GM21619 (cell line): ENCODE measurements around the gene CCDC157.
"Not testable (repeated sequence)": the region's sequence is repeated elsewhere in the genome, so short reads cannot be mapped to it uniquely, and the experiment has no call there.

Source experiments
- ATAC-seq: cut with Tn5 transposase; IDR thresholded peaks from one replicate; pipeline ENCODE4 v1.9.1; 2021; ENCODE audit not compliant: unreplicated experiment

Gene CCDC157

DNA sequence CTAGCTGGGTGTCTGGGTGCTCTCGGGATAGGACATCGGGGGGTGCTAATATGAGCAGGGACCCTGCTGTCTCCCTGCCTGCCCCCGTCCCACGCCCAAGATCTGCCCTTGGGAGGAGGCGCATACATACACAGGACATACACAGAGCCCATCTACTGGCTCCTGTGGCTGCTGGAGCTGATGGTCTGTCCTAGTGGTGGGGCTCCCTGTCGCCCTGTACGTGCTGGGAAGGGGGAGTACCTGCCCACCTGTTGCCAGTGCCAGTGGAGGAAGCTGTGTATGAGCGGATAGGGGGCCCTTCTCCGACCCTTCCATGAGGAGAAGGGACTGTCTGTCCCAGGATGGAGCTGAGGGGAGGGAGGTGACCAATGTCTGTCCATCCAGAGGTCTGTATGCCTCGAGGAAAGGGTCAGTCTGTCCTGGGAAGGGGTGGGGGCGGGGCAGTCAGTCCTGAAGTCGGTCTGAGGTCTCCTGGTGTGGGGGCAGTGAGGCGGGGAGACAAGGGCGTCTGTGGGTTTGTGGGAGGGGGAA is 31.0 kb upstream of the CCDC157 start:
- no peak for ATAC-seq

DNA sequence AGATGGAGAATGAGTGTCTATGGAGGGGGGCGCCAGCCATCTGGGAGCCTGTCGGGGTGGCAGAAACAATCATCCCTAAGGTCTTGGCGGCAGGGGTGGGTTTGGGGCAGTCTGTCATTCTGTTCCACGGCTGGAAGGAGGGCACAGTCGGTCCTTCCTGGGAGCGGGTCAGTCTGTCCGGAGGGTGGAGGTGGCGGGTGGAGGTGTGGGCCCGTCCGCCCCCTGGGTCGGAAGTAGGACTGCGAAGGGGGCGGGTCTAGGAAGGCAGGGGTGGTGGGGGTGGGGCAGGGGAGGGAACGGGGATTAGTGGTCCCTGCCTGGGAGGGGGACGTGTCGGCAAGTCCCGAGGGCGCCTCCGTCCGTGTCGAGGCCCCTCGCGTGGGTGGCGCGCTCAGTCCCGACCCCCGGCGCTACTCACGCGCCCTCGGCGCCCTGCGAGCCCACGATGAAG is 30.5 kb upstream of the CCDC157 start:
- ATAC-seq, result no peak

DNA sequence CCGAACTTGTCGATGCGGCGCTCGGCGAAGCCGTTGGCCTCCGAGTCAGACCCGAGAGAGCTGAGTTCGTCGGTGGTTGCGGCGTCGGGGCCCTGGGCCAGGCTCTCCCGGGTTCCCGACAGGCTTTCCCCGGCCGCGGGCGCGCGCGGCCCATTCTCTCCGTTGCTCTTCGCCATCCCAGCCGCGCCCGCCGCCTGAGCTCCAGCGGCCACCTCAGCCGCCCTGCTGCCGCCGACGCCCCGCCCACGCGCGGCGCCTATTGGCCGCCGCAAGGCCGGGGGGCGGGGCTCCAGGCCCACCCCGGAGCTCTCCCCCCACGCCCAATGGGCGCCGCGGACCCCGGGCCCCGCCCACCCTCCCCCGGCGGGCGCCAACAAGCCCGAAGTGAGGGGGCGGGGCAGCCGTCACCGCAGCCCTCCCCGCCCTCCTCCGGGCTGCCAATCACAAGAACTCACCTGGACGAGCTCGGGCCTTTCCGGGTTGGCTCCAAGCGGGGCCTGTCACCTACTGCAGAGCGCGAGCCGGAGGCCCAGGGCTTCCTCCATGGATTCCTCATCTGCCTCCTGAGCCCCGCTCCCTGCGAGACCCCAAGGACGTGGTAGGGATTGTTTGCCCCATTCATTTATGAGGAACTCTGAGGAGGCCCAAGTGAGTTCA is 30.0 kb upstream of the CCDC157 start, which contains the start of gene TBC1D10A:
TBC1D10A (minus strand) TSS at position 236 of the 657 bp plus-strand sequence; CDS start at position 176, 60 bp downstream.
- ATAC-seq, result peak; percentile 90

DNA sequence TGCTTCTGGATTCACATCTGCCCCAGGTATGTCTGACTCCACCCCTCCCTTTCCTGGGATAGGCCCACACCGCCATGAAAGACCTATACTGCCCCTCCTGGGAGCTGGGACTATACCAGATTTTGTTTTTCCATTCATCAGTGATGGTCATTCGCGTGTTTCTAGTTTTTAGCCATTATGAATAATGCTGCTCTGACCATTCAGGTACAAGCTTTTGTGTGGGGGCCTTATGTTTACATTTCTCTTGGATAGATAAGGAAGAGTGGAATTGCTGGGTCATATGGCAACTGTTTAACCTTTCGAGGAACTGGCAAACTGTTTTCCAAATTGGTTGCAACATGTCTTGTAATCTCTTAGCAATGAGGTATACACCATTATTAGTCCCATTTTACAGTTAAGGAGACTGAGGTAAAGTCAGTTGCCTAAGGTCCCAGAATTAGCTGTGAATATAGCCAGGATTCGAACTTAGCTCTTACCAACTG is 28.9 kb upstream of the CCDC157 start:
- ATAC-seq, result no peak

DNA sequence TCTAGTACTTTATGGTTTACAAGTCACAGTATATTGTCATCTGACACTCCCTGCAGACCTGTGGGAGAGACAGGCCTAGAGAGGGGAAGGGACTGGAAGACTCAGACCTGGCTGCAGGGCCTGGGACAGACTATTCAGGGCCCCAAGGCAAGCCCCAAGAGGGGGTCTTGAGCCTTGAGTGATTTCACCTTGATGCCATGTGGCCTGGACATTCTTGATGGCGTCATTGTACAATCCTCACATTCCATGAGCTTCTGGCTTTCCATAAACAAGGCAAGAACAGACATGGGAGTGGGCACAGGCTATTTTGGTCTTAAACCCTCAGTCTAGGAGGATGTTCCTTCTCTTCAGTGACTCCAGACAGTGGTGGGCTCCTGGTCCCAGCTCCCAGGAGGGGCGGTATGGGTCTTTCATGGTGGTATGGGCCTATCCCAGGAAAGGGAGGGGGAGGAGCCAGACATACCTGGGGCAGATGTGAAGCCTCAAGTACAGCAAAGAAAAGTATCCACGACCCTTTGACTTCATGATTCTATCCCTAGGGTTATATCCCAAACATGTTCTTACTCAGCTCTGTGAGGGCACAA is 28.2 kb upstream of the CCDC157 start:
- ATAC-seq, result no peak

DNA sequence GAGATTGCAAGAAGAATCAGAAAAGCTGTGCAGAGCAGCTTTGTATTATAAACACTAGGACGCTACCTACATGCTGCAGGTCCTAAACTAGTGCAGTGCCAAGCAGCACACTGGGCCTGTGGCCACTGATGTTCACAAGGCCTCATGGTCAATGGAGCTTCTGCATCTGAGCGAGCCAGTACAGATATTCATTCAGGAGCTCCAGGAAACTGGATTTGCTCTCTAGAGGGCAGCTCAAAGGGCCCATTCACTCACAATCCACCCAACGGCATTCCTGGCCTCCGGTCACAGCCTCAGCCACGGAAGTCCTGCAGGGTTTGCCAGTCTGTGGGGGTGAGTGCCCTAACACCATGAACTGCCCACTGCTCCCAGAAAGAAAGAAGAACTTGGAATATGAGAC is 24.3 kb upstream of the CCDC157 start:
- ATAC-seq, result no peak

DNA sequence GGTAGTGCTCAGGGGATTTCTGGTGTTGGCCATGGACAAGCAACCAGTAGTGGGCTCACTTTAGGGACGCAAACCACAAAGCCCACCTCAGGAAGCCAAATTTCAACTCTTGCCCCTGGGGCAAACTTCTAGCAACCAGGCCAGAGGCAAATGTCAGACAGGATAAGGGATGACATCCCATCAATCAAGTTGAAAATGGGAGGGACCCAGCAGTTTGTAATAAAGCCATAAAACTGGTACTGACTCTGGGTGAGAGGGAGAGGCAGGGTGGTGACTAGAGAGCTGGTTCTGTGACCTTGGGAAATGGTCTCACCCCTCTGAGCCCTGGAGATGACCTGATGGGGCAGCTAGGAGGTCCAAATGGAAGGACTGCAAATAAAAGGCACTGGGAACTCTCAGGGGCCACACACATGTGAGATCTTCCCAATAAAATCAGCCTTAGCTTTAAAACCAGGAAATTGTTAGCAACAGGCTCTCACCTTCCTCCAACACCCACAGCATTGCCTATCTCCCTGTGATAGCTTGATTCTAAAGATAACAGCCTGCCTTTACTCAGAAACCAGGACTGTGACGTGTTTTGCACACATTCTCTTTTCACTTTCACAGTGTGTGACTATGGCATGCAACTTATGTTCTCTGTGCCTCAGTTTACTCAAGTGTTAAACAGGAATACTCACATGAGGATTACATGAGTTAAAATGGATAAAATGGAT is 23.7 kb upstream of the CCDC157 start:
- no peak for ATAC-seq

DNA sequence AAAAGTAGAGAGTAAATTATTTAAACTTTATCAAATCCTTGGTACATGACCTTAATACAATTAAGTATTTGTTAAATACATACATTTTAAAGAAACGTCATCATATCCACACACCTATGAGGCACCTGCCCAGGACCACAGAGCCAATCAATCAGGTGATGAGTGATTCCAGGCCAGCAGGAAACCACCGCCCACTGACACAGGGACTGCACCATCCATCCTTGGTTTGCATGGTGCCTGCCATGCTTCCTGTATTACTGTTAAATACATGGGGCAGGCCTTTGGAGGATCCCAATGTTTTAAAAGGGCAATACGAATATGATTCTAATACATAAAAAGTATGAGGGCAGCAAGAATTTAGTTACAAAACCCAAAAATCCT is 23.1 kb upstream of the CCDC157 start:
- no peak for ATAC-seq

DNA sequence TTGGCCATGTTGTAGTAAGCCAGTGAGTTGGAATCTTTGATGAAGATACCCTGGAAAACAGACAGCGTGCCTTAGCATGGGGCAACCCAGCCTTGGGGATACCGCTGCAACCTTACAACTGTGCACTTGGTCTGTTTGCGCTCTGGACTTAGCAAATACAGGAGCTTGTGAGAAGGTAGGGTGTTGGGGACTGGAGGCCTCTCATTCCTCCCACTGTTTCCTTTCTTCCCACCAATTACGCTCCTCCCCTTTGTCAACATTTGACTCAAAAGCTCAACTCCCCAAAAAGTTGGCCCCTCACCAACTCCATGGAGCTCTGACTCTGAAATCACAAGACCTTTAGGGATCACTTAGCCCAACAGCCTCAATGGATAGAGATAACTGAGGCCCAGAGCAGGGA is 22.2 kb upstream of the CCDC157 start:
- no peak for ATAC-seq

DNA sequence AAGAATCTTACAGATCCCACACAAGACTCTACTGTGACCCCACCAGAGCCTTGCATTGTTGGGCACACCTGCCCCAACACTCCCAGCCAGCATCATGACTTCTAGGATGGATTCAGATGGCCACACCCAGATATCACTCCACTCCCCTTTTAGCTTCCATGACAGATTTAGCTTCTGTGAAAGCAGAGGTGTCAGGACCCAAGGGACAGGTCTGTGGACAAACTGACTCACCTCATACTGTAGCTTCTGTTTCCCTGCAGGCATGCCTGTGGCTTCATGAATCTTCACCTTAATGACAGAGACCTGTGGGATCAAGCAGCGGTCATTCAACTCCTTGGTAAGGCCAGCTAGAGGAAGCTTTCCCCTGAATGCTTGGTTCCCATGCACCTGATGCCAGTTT is 21.6 kb upstream of the CCDC157 start:
- ATAC-seq, result no peak

DNA sequence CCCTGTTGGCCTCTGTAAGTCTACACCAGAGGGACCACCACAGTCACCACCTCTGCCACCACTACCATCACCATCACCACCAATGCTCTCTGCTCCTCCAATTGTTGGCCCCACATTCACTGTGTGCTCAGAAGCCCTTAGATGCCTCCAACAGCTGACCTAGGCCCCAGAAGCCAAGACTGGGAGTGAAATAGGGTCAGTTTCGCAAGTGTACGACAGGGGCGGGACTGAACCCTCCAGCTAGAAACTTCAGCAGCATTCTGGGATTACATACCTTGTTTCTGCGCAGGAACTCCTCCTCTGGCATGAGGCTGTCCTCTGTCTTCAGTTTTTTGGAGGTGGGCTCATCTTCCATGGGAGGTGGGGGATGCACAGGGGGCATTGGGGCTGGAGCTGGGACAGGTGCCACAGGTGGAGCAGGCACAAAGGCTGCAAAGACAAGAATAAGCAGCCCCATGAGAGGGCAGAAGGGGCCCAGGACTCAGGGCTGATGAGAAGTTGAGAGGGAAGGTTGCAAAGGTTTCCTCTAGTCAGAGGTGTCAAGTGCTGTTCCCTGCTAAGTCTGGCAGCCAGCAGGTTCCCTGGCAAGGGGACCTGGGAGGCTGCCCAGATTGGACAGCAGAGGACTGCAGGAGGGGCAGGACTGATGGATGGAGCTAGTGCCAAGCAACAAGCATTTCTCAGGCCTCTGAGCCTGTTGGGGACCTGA is 19.9 kb upstream of the CCDC157 start:
- no peak for ATAC-seq

DNA sequence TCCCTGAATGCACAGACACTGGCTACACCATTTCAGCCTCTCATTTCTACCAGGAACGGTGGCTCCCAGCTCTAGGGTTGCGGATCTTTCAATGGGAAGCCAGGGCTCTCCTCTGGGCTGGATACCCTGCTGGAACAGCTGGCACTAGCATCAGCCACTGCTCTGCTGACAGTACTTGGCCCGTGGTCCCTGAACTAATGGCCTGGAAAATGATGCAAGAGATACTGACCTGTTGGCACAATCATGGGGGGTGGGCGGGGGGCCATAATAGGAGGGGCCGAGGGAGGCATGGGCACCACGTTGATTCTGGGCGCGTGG is 19.4 kb upstream of the CCDC157 start:
- no peak for ATAC-seq

DNA sequence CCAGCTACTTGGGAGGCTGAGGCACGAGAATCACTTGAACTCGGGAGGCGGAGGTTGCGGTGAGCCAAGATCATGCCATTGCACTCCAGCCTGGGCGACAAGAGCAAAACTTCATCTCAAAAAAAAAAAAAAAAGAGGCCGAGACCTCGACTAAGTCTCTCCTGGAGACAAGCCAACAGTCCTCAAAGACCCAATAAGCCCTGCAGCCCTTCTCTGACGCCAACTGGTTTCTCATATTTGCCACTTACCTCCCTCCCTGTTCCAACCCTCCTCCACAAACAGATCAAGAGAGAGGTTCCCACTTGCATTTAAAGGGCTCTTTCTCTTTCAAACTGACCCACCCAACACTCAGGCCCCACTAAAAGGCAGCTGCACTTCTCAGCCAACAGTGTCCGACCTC is 18.5 kb upstream of the CCDC157 start:
- ATAC-seq, result not testable (repeated sequence)

DNA sequence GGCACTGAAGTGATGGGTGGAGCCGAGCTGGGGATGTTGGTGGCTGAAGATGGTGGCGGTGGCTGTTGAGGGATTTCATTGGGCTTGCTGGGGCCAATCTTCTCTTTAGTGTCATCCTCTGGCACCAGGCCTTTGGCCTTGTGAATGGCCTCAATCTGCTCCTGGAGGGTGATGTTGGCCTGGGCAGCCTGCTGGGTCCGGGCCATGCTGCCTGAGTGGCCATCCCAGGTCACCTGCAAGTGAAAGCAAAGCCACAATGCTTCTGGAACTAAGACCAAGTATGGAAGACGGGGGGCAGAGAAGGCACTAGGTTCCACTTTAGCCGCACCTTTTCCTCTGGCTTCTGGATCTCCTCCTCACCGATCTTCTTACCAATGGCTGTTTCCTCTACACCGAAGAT is 18.0 kb upstream of the CCDC157 start:
- ATAC-seq, result no peak

DNA sequence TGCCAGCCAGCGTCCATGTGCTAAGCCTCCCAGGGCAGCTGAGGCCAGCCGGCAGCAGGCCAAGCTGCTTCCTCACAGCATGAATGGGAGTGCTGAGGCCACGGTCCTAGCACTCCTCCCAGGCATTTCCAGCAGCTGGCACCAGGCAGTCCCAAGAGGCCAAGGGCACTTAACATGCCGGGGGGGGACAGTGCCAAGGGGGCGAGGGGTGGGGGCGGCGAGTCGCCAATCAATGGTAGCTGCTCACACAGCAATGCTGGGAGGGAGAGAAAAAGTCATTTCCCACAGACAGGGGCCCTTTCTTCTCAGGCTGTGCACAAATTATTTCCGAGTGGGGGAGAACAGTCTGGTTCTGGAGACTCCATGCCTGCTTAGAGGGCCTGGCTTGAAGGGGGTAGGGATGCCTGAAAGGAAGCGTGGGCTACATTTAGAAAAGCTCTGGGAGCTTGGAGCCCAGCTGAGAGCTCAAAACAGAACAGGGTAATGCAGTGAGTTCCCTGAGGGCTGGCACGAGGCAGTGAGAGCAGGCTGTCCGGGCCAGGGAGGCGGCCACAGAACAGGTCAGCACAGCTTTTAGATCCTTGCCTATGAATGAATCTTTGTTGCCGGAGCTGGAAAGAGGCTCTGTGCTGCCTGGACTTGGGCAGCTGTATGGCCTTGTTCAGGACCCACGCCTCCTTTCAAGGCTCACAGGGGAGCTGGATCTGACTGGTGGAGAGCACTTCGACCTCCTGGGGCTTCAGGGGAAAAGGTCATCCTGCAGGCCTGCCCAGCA is 15.7 kb upstream of the CCDC157 start:
- no peak for ATAC-seq

DNA sequence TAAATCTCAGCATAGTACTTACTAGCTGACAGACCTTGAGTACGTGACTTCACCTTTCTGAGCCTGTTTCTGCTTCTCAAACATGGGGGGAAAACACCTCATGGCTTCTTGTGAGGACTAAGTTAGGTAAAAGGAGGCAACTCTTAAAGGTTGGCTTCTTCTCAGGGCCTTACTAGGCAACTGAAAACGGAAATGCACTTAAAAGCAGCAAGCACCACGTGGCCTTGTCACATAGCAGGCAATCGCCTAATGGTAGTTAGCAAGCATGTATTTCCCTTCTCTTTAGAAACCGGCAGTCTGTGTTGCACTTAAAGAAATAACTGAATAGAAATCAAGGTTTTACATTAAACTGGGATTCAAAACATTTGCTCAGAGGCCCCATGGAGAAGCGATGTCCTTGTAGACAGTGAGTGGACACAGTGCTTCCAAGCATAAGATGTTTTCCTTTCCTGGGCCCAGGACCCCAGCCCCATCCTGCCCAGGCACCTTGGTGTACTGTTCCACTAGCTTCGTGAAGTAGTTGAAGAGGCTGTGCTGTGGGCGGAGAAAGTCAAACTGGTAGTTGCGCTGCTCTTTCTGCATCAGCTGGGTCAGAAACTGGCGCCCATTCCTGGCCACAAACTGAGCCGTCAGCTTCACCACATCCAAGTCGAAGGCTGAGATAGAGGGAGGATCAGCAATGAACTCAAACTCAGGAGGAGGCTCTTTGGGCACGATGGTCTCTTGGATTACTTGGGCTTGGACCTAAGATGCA is 12.2 kb upstream of the CCDC157 start:
- no peak for ATAC-seq

DNA sequence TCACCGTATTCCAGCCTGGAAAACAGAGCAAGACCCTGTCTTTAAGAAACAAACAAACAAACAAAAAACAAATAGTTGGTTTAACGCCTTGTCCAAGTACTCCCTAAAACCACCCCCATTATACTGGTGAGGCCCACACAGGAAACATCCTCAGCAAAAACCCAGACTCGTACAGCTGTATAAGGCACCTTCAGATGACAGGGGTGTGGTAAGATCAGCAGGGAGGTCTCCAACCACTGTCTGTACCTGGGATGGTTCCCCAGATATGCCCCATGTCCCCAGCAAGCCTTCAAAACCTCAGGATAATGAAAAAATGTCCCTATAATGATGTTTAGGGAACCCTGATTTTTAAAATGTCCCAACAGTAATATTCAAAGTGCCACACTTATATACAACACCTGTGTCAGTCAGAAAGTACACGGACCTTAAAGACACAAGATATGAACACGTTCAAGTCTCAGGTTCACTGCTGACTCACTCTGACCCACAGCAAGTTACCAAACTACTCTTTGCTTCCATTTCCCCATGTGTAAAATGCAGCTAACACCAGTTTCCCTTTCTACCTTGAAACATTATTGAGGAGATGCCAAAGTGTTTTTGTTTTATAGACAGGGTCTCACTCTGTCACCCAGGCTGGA is 9.4 kb upstream of the CCDC157 start:
- ATAC-seq, result no peak

DNA sequence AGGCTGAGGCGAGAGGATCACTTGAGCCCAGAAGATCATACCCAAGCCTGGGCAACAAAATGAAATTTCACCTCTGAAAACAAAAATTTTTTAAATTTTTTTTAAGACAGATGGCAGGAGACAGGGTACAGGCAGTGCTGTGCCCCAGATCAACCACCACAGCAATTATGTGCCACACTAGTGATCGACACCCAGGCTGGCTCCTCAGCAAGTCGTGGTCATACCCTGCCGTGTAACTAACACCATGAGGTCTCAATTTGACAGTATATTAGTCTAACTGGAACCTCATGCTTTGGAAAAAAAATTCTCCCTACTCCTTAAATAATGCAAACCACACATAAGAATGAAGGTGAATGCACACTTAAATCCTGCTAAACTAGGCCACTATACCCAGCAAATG is 8.4 kb upstream of the CCDC157 start:
- no peak for ATAC-seq

DNA sequence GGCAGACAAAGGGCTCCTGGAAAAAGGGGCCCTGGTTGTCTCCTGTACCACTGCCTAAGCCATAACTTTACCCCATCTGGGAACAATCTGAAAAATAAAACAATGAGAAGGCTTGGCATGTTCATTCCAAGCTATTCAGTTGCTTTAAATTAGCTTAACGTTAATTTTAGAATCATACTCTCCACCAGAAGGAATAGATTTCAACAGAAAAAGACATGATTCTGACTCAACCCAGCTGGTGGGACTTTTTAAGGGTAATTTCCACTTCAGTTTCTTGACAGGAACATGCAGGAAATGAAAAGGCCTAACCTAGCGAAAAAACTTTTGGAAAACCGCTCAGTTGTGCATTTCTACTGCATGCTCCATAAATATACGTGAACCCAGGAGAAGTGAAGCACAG is 8.0 kb upstream of the CCDC157 start:
- ATAC-seq, result no peak

DNA sequence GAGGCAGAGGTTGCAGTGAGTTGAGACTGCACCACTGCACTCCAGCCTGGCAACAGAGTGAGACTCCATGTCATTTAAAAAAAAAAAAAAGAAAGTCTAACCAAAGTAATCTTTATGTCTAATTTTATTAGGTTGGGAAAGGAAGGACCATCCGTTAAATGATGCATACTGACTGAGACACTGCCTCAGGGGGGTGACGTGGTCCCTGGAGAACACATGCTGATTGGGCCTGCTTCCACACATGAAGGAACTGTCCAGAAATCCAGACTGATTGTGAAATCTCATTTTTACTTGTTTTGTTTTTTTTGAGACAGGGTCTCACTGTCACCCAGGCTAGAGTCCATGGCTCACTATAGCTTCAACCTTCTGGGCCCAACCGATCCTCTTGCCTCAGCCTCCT is 5.6 kb upstream of the CCDC157 start:
- no peak for ATAC-seq
